HG03342 (cell line): ENCODE data around the gene KCNQ1OT1.

ENCODE experiments used
- ATAC-seq: cut with Tn5 transposase; IDR thresholded peaks from one replicate; pipeline ENCODE4 v1.9.1; 2021; ENCODE audit warnings: mild to moderate bottlenecking, moderate library complexity; ENCODE audit not compliant: unreplicated experiment

The KCNQ1OT1 gene

DNA sequence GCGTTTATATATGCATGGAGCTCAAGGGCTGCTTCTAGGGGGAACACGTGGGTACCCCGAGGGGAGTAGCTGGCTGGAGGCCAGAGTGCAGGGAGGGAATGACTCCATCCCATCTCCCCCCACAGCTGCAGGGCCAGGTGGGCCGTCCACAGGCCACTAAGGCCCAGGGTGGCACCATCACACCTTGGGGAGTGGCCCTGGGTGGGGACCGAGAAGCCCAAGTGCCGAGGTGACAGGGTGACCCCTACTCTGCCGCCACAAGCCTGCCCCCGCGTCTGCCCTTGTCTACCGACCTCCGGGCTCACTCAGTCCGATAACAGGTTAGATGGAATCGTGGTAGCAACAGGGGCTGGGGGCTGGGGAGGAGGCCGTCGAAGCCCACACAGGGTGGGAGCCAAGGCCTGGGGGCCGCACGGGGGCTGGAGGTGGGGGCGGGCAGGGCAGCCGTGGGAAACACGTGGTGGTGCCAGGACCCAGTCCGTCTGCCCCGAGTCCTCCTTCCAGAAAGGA lies 125.7 kb downstream of the KCNQ1OT1 start:
- ATAC-seq, result no peak

- no peak for ATAC-seq
These were observed 126.4 kb downstream of the KCNQ1OT1 start for GRCh38 chr11:2573240-2574042.

DNA sequence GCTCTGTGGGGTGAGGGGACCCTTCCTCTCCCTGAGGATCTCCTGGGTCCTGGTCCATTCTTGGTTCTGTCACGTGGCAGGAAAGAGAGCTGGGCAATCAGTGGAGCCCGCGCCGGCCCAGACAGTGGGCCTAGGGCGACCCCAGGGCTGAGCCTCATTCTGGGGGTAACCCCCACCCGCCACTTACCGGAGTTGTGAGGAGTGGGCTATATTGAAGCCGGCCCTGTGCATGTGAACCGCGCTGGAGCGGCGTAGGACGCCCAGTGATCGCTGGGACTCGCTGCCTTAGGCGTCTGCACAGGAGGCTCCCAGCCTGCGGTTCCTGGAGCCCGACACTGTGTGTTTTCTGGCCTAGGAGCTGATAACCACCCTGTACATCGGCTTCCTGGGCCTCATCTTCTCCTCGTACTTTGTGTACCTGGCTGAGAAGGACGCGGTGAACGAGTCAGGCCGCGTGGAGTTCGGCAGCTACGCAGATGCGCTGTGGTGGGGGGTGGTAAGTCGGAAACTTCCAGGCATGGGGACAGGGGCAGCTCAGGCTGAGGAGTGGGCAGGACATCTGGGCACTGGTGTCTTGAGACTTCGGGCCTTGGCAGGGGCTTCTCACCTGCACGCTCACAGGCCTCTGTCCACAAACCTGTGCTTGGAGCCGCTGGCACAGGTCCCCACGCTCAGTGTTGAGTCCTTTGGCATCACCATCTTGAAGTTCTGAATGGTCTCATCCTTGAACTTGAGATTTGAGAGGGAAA lies 127.1 kb downstream of the KCNQ1OT1 start:
- no peak for ATAC-seq

GRCh38 chr11:2571598-2572281 lies 128.1 kb downstream of the KCNQ1OT1 start:
- no peak for ATAC-seq

DNA sequence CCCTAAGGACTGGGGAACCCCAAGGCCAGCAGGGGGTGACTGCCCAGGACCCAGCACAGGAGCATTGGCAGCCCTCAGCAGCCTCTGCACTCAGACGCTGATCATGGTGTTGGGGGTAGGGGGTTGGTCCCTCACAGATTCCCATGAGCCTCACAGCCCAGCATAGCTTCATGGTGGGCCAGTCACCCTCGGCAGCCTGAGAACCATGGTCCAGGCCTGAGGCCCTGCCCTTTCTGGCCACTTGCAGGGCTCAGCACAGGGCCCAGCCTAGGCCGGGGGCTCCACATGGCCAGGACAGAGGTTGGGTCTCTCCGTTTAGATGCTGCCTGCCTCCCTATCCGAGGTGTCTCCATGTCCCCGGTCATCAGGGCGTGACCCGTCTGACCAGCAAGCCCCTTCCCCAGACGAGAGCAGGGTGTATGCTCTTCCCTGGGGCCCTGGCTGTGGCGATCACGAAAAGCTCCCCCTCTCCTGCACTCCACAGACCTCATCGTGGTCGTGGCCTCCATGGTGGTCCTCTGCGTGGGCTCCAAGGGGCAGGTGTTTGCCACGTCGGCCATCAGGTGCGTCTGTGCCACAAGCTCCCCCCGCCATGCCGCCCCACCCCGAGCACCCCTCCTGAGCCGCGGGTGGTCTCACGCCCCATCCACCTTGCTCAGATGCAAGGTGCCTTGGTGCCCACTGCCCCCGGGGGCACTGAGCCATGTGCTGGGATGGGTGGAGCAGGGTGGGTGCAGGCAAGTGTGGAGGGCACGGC lies 128.8 kb downstream of the KCNQ1OT1 start:
- no peak for ATAC-seq

- no peak for ATAC-seq
These were observed 129.5 kb downstream of the KCNQ1OT1 start for GRCh38 chr11:2570211-2570811.

GRCh38 chr11:2569731-2570210 lies 130.0 kb downstream of the KCNQ1OT1 start:
- no peak for ATAC-seq

DNA sequence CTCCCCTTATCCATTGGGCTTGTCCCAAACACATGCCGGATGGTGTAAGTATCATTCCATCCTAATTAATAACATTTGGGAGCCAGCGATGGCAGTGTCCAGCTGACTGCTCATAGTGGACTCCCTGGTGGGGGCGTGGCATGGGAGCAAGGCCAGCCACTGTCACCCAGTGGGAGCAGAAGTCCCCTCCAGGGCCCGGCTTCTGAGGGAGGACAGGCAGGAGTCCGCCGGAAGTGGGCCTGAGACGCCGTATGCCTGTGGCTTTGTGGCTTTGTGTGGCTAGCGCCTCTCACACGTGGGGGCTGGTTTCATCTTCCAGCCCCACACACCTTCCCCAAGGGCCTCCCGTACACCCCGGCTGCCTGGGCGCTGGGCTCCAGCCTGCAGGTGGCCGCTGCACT lies 130.5 kb downstream of the KCNQ1OT1 start:
- ATAC-seq, result no peak

GRCh38 chr11:2567026-2567671 lies 132.6 kb downstream of the KCNQ1OT1 start:
- ATAC-seq, result no peak

DNA sequence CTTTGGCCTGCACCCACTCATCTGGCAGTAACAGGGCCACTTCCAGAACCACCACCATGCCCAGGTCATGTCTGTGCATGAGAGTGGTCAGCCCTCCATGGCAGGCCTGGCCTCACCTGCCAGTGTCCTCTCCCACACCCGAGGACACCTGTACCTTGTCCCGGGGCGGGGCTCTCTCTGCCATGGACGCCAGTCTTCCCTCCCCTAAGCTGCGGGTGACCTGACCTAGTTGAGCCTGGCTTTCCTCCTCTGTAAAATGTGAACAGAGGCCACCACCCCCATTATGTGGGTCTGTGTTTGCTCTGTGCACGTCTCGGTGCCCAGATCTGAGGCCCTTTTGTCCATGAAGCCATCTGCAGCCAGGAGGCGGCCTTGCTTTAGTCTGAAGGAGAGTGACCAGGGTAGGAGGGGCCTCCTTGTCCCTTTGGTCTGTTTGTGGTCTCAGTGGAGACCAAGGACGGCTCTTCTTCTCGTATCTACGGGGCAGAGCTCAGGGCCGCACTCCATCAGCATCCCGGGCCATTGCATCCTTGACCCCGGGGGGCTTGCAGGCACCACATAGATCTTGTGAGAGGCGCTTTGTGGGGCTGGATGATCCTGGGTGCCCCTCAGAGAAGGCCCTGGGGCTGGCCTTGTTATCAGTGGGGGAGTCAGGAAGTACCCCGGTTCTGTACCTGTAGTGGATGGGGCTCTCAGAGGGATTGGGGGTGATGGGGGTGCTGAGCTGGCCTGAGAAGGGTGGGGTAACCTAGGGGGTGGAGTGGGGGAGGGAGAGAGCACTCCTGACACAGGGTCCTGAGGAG lies 133.4 kb downstream of the KCNQ1OT1 start:
- no peak for ATAC-seq

GRCh38 chr11:2565447-2566222 lies 134.2 kb downstream of the KCNQ1OT1 start:
- ATAC-seq, result no peak

DNA sequence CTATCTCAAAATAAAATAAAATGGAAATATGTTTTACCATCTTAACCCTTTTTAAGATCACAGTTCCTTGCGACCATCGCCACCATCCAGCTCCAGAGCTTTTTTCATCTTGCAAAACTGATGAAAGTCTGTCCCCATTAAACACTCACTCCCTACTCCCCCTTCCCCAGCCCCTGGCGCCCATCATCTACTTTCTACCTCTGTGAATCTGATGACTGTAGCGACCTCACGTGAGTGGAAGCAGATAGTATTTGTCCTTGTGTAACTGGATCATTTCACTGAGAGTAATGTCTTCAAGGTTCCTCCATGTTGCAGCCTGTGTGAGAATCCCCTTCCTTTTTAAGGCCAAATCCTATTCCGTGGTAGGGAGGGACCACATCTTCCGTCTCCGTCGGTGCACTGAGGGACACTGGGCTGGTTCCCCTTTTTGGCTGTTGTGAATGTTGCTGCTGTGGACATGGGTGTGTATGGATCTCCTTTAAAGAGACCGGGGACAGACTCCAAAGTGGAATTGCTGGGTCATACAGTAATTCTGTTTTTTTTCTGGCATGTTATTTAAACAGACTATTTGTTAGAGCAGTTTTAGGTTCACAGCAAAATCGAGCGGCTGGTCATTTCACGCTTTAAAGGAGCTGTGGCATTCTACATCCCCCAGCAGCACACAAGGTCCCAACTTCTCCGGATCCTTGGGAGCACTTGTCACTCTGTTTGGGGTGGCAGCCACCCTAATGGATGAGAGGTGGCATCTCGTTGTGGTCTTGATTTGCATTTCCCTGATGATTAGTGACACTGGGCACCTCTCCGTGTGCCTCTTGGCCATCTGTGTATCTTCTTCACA lies 135.0 kb downstream of the KCNQ1OT1 start:
- ATAC-seq, result no peak

- ATAC-seq, result no peak
These were observed 135.7 kb downstream of the KCNQ1OT1 start for GRCh38 chr11:2564008-2564530.

- ATAC-seq, result no peak
These were observed 136.4 kb downstream of the KCNQ1OT1 start for GRCh38 chr11:2563213-2564007.

GRCh38 chr11:2562890-2563212 lies 136.9 kb downstream of the KCNQ1OT1 start:
- no peak for ATAC-seq
